HEK293 (cell line): ENCODE measurements around the gene KRTAP4-16.

Experiments
- CTCF ChIA-PET: fragments of 350-600 bp; formaldehyde crosslinking; extraction: SDS; loops from one replicate; lab custom pipeline; 2021; ENCODE audit warnings: antibody characterized with exemption; lab: Yijun Ruan, JAX
- POLR2A ChIA-PET: fragments of 300-600 bp; formaldehyde crosslinking; extraction: SDS; loops from one replicate; lab custom pipeline; 2020; ENCODE audit warnings: antibody characterized with exemption, inconsistent platforms; lab: Yijun Ruan, JAX
- H3K27ac ChIP-seq: fragments of 200-500 bp; sonication (Bioruptor generic); 2 replicates; pipeline ENCODE4 v1.5.1; 2014; ENCODE audit warnings: low read depth, low read length, control low read depth, inconsistent platforms; ENCODE audit errors: extremely low read depth
- H3K36me3 ChIP-seq, 2 experiments: fragments of 200-500 bp in 1 of 2; sonication (Bioruptor generic) in 1 of 2; 1 replicate in 1 of 2; 2 replicates in 1 of 2; pipeline ENCODE4 v1.5.1; 2014 to 2017; ENCODE audit warnings: inconsistent platforms in 2 of 2, low read length in 2 of 2; ENCODE audit not compliant: control insufficient read depth in 2 of 2, insufficient read depth in 1 of 2
- H3K4me1 ChIP-seq: fragments of 200-500 bp; sonication (Bioruptor generic); 2 replicates; pipeline ENCODE4 v1.5.1; 2014; ENCODE audit warnings: mild to moderate bottlenecking, low read length, inconsistent platforms; ENCODE audit not compliant: control insufficient read depth, insufficient read depth
- H3K4me3 ChIP-seq: 2 replicates; pipeline ENCODE4 v1.5.1; 2011; ENCODE audit warnings: low read depth, mild to moderate bottlenecking, control low read depth, low read length, moderate library complexity
- H3K9me3 ChIP-seq: fragments of 200-500 bp; sonication (Bioruptor generic); 2 replicates; pipeline ENCODE4 v1.5.1; 2014; ENCODE audit warnings: low read depth, low read length, inconsistent platforms; ENCODE audit not compliant: control insufficient read depth, insufficient read depth
- MEIS1 ChIP-seq: sonication (generic); formaldehyde crosslinking; IDR thresholded peaks from 2 replicates; pipeline ENCODE4 v1.8.1; 2022; ENCODE audit warnings: missing genetic modification reagents, mild to moderate bottlenecking, borderline replicate concordance
- SP7 ChIP-seq: fragments of 450-650 bp; formaldehyde crosslinking; IDR thresholded peaks from 2 replicates; pipeline ENCODE4 v1.5.1; 2016; ENCODE audit warnings: missing biosample characterization, missing genetic modification characterization
- YY2 ChIP-seq: fragments of 450-650 bp; formaldehyde crosslinking; IDR thresholded peaks from 2 replicates; pipeline ENCODE4 v1.5.1; 2016; ENCODE audit warnings: missing biosample characterization, missing genetic modification characterization
- ZBTB44 ChIP-seq: fragments of 450-650 bp; IDR thresholded peaks from 2 replicates; pipeline ENCODE4 v1.5.1; 2018; ENCODE audit warnings: missing biosample characterization, mild to moderate bottlenecking, missing genetic modification characterization
- ZBTB6 ChIP-seq: fragments of 450-650 bp; formaldehyde crosslinking; IDR thresholded peaks from 2 replicates; pipeline ENCODE4 v1.5.1; 2017; ENCODE audit warnings: missing biosample characterization, missing genetic modification characterization
- ZFHX2 ChIP-seq: fragments of 450-650 bp; formaldehyde crosslinking; conservative IDR thresholded peaks from 2 replicates; pipeline ENCODE4 v1.5.1; 2016; ENCODE audit warnings: missing biosample characterization, missing genetic modification characterization
- ZFP3 ChIP-seq: fragments of 450-650 bp; formaldehyde crosslinking; IDR thresholded peaks from 2 replicates; pipeline ENCODE4 v1.5.1; 2016; ENCODE audit warnings: low read depth, missing biosample characterization, missing genetic modification characterization
- ZNF112 ChIP-seq: fragments of 450-650 bp; formaldehyde crosslinking; IDR thresholded peaks from 2 replicates; pipeline ENCODE4 v1.5.0; 2017; ENCODE audit warnings: missing biosample characterization, missing genetic modification characterization
- ZNF121 ChIP-seq: fragments of 450-650 bp; formaldehyde crosslinking; IDR thresholded peaks from 2 replicates; pipeline ENCODE4 v1.5.1; 2016; ENCODE audit warnings: missing biosample characterization, missing genetic modification characterization
- ZNF175 ChIP-seq: fragments of 450-650 bp; formaldehyde crosslinking; IDR thresholded peaks from 2 replicates; pipeline ENCODE4 v1.5.1; 2016; ENCODE audit warnings: missing biosample characterization, missing genetic modification characterization
- ZNF266 ChIP-seq: fragments of 450-650 bp; formaldehyde crosslinking; IDR thresholded peaks from 2 replicates; pipeline ENCODE4 v1.5.1; 2016; ENCODE audit warnings: missing biosample characterization, missing genetic modification characterization, low read depth
- ZNF426 ChIP-seq: fragments of 450-650 bp; formaldehyde crosslinking; IDR thresholded peaks from 2 replicates; pipeline ENCODE4 v1.5.1; 2017; ENCODE audit warnings: missing biosample characterization, missing genetic modification characterization, mild to moderate bottlenecking, inconsistent platforms, moderate library complexity
- ZNF48 ChIP-seq: fragments of 450-650 bp; formaldehyde crosslinking; IDR thresholded peaks from 2 replicates; pipeline ENCODE4 v1.5.1; 2016; ENCODE audit warnings: missing biosample characterization, missing genetic modification characterization
- ZNF529 ChIP-seq: fragments of 450-650 bp; formaldehyde crosslinking; IDR thresholded peaks from 2 replicates; pipeline ENCODE4 v1.5.1; 2017; ENCODE audit warnings: missing genetic modification characterization, missing biosample characterization; ENCODE audit not compliant: insufficient replicate concordance
- ZNF596 ChIP-seq: fragments of 450-650 bp; IDR thresholded peaks from 2 replicates; pipeline ENCODE4 v1.5.0; 2018; ENCODE audit warnings: missing biosample characterization, mild to moderate bottlenecking, missing genetic modification characterization, moderate library complexity
- ZNF639 ChIP-seq: fragments of 450-650 bp; formaldehyde crosslinking; IDR thresholded peaks from 2 replicates; pipeline ENCODE4 v1.5.1; 2016; ENCODE audit warnings: missing biosample characterization, missing genetic modification characterization
- ZNF645 ChIP-seq: fragments of 450-650 bp; formaldehyde crosslinking; IDR thresholded peaks from 2 replicates; pipeline ENCODE4; 2016; ENCODE audit warnings: missing biosample characterization, missing genetic modification characterization
- ZNF654 ChIP-seq: fragments of 450-650 bp; formaldehyde crosslinking; IDR thresholded peaks from 2 replicates; pipeline ENCODE4 v1.5.1; 2016; ENCODE audit warnings: low read depth, missing biosample characterization, missing genetic modification characterization
- ZNF664 ChIP-seq: fragments of 450-650 bp; formaldehyde crosslinking; IDR thresholded peaks from 2 replicates; pipeline ENCODE4 v1.5.1; 2016; ENCODE audit warnings: missing biosample characterization, missing genetic modification characterization
- ZNF677 ChIP-seq: fragments of 450-650 bp; IDR thresholded peaks from 2 replicates; pipeline ENCODE4 v1.5.0; 2018; ENCODE audit warnings: missing biosample characterization, mild to moderate bottlenecking, missing genetic modification characterization, moderate library complexity
- ZNF776 ChIP-seq: fragments of 450-650 bp; formaldehyde crosslinking; IDR thresholded peaks from 2 replicates; pipeline ENCODE4 v1.5.0; 2017; ENCODE audit warnings: missing biosample characterization, missing genetic modification characterization, borderline replicate concordance
- ZNF792 ChIP-seq: fragments of 450-650 bp; formaldehyde crosslinking; IDR thresholded peaks from 2 replicates; pipeline ENCODE4 v1.5.1; 2016; ENCODE audit warnings: missing biosample characterization, missing genetic modification characterization
- ZNF837 ChIP-seq: fragments of 450-650 bp; formaldehyde crosslinking; IDR thresholded peaks from 2 replicates; pipeline ENCODE4 v1.5.1; 2016; ENCODE audit warnings: missing biosample characterization, missing genetic modification characterization
- ZSCAN5A ChIP-seq: fragments of 450-650 bp; formaldehyde crosslinking; IDR thresholded peaks from 2 replicates; pipeline ENCODE4 v1.5.1; 2016; ENCODE audit warnings: missing biosample characterization, missing genetic modification characterization

The KRTAP4-16 gene

GRCh38 chr17:41133880-41134735 is 32.1 kb upstream of the KRTAP4-16 start:
- CTCF ChIA-PET = interaction anchor here (0.6 to 0.7 kb wide), 2 partner anchors 44 to 277 kb away, joined by 3 to 4 read pairs; no protein-coding TSS in a partner anchor
- POLR2A ChIA-PET = no interaction called here
- H3K27ac ChIP-seq = no peak overlapping the region

GRCh38 chr17:41131979-41132378 is 30.0 kb upstream of the KRTAP4-16 start:
- ChIA-PET CTCF (interaction anchor here (0.8 to 1.3 kb wide), 2 partner anchors 190 to 328 kb away, joined by 3 to 6 read pairs; no protein-coding TSS in a partner anchor), POLR2A (no interaction called here)
- Histone ChIP-seq H3K36me3 (no peaks in the 10 kb centered on the region), H3K27ac (no peak overlapping the region), H3K4me1 (no peaks in the 10 kb centered on the region), H3K4me3 (no peak overlapping the region), H3K9me3 (no peaks in the 10 kb centered on the region)
- no peak for TF ChIP-seq ZNF776 (tag by site-specific recombination)
- no peak for TF ChIP-seq ZFP3 (tag by site-specific recombination)
- TF ChIP-seq ZNF792 (tag by site-specific recombination) = no peak
- TF ChIP-seq ZFHX2 (tag by site-specific recombination) = no peak
- TF ChIP-seq ZNF175 (tag by site-specific recombination) = no peak
- TF ChIP-seq ZNF529 (tag by site-specific recombination) = no peak
- TF ChIP-seq SP7 (tag by site-specific recombination) = no peak
- TF ChIP-seq ZNF48 (tag by site-specific recombination) = no peak
- TF ChIP-seq YY2 = no peak
- no peak for TF ChIP-seq ZNF266
- no peak for TF ChIP-seq ZNF664 (tag by site-specific recombination)
- TF ChIP-seq ZBTB6 (tag by site-specific recombination) = no peak
- no peak for TF ChIP-seq ZNF837

More at GRCh38 chr17:41133880-41134735, 32.1 kb upstream of the KRTAP4-16 start:
- Histone ChIP-seq H3K4me1 (no peaks in the 10 kb centered on the region), H3K4me3 (no peak overlapping the region), H3K36me3 (no peaks in the 10 kb centered on the region), H3K9me3 (no peaks in the 10 kb centered on the region)
- no peak for TF ChIP-seq ZNF677 (tag by site-specific recombination)
- TF ChIP-seq ZNF645 (tag by site-specific recombination) = no peak
- no peak for TF ChIP-seq ZNF654 (tag by site-specific recombination)
- TF ChIP-seq ZNF639 (tag by site-specific recombination) = no peak
- TF ChIP-seq MEIS1 (CRISPR knock-in tag) = no peak
- TF ChIP-seq ZNF596 (tag by site-specific recombination) = no peak
- no peak for TF ChIP-seq ZBTB44 (tag by site-specific recombination)
- TF ChIP-seq ZNF112 (tag by site-specific recombination) = no peak
- no peak for TF ChIP-seq ZSCAN5A (tag by site-specific recombination)
- no peak for TF ChIP-seq ZNF121 (tag by site-specific recombination)
- TF ChIP-seq ZNF426 (tag by site-specific recombination) = no peak
